NCI-H1092 (cell line): Measurements from ENCODE around the gene MORN1.

ENCODE experiments used
- DNase-seq: peaks from one replicate; lab custom pipeline; 2025; lab: John Stamatoyannopoulos, UW

The MORN1 gene

GRCh38 chr1:2350911-2351655 is 40.3 kb downstream of the MORN1 start:
- DNase-seq: no peak

GRCh38 chr1:2350501-2350900 is 40.9 kb downstream of the MORN1 start:
- DNase-seq: no peak

DNA sequence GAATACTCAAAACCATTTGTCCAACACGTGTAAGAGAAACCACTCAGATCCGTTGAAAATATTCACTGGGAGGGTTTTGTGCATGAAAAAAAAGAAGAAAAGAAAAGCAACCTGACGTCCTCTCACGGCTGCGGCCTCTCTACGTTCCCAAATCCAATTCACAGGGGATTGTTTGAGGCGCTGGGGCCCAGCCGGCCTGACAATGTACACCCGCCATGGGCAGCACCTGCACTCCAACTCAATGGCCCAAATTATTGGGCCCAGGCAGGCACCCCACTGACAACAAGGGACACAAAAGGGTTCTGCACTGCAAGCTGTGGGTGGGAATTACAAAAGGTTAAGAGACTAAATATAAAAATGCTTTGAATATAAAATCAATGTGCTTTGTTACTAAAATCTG is 41.5 kb downstream of the MORN1 start:
- DNase-seq: no peak

- no peak for DNase-seq
Measured at GRCh38 chr1:2348346-2349325, 42.7 kb downstream of the MORN1 start.

DNA sequence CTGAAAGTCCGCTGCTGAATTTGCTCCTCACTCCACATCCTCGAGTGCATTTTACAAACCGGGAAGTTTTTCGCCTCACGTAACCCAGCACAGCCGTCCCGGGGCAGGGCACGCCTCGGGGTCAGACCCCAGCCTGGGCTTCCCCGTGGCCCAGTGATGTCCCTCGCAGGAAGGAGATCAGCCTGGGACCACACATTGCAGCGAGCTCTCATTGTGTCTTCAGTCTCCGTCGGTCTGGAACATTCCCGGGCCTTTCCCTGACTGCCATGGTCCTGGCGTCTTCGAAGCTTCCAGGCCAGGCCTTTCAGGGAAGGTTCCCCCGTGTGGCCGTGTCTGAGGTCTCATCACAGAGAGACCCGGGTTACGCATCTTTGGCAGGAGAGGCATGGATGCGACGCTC is 43.5 kb downstream of the MORN1 start:
- DNase-seq: no peak

GRCh38 chr1:2347409-2347785 is 44.0 kb downstream of the MORN1 start:
- DNase-seq: no peak

DNA sequence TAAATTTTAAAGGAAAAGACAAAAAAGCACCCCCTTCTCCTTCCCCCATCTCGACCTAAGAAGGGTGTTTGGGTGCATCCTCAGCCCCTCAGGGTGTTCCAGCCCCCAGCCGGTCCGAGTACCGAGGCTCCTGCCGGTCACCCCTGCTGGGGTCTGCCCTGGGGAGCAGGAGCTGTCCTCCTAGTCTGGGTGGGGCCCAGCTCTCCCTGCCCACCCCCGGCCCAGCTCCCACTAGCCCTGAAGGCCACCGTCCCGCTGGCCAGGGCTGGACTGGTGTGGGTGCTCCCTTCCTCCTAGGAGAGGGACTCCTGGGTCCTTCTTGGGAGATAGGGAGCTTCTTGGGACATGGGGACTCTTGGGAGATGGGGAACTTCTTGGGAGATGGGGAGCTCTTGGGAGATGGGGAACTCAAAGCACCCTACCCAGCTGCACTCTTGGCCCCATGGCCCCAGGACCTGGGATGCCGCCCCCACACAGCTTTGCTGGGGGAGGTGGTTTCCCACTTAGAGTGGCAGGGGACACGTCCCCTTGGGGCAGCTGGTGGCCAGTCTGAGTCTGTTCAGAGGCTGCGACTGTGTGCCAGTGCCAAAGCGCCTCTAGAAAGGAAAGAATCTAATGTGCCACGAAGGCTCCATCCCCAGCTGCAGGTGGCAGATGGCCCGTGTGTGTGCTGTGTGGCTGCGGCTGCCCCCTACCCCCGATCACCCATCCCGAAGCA is 44.5 kb downstream of the MORN1 start:
- DNase-seq: no peak

DNA sequence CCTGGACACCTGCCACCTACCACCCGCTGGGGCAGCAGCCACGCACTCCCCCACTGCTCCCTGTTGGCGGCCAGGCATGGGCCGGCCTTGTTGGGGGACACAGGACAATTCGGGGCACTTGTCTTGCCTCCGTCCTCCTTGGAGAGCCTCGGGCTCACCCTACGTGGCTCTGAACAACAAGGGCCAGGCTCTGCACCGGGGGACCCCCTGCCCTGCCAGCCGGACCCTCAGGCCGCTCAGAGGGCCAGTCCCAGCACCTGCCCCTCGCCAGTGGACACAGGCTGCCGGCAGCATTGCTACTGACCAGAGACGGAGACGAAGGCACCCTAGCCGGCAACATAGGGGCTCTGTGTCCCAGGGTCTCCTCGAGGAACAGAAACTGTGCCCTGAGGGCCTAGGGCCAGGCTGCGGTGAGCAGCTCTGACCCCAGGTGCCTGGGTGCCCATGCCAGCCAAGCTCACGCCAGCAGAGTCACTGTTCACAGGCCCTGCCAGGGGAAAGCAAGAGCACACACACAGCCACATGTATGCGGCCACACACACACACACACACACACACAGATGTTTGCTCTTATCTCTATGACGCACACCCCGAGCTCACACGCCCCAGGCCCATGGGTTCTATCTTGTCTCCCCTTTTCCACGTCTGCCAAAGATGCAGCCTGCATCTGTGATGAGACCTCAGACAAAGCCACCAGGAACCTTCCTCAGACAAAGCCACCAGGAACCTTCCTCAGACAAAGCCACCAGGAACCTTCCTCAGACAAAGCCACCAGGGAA is 45.9 kb downstream of the MORN1 start:
- DNase-seq: no peak

DNA sequence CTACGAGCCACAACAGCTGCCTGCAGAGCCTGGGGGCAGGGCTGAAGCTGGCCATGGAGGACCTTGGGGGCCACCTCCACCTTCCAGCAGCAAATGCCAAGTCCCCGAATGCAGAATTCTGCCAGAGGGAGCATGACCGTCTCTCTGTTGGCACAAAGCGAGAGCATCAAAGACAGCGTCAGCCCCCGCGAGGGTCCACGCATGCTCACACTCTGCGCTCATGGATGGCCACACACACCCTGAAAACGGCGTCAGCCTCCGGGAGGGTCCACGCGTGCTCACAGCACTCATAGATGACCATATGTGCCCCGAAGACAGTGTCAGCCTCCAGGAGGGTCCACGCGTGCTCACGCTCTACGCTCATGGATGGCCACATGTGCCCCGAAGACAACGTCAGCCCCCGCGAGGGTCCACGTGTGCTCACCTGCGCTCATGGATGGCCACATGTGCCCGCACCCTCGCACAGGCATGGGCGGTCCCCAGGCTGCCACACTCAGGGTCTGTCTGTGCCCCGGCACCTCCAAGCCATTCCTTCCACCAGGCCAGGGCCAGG is 46.5 kb downstream of the MORN1 start:
- no peak for DNase-seq

- DNase-seq: no peak
Measured at GRCh38 chr1:2344121-2344681, 47.2 kb downstream of the MORN1 start.

DNA sequence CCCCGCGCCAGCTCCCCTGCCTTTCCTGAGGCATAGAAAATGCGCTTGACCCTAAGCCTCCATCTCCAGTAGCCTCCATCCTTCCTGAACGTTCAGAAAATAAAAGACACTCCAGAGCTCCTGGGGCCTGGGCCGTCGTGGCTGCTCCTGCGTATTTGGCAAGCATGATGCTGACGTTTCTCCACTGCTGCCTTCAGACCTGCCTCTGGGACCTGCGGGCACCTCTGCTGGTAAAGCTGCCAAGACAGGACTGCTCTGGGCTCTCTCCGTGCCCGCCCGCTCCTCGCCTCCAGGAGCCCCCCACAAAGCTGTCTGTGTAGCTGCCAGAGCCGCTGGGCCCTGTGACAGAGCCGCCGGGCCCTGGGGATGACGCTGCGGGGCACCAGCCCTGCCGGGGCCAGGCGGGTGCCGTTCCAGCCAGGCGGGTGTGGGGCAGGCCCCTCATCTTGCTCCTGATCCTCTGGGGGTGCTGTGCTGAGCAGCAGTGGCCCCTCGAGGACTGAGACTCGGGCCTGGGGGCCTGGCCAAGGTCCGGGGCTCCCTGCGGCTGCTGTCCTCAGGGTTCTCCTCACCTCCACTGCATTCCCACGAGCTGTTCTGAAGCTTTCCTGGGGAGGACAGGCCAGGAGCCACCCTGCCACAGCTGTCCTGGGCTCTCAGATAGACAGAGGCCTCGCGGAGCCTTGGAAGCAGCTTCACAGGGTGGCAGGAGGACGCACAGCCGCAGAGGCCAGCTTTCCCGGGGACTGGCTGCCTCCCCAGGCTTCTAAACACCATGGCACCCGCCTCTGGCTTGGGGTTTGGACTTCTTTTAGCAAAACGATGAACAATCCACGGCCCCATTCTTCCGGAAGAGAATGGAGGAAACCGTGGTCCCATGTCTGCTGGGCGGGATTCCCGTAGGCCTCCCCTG is 48.1 kb downstream of the MORN1 start:
- DNase-seq: no peak

DNA sequence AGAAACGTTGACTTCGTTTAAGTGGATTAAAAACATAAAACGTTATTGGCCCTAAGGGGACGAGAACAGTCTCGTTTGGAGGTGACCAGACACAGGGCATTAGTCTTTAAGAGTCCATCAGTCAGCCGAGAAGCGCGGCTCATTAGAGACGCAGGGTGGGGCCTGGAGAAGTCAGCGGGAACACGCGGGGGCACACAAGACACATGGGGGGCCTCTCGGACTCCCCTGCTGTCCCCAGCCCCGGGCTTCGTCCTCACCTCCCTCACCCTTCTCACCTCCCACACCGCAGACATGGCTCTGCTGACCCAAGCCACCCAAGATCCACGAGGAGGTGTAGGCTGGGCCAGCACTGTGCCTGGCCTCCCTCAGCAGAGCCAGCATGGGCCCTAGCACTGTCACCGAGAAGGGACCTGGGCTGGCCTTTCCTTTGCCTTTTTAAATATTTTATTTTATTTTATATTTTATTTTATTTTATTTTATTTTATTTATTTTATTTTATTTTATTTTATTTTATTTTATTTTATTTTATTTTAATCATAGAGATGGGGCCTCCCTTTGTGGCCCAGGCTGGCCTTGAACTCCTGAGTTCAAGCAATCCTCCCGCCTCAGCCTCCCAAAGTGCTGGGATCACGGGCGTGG is 48.9 kb downstream of the MORN1 start:
- DNase-seq: no peak

- DNase-seq: no peak
Measured at GRCh38 chr1:2341706-2342383, 49.5 kb downstream of the MORN1 start.

DNA sequence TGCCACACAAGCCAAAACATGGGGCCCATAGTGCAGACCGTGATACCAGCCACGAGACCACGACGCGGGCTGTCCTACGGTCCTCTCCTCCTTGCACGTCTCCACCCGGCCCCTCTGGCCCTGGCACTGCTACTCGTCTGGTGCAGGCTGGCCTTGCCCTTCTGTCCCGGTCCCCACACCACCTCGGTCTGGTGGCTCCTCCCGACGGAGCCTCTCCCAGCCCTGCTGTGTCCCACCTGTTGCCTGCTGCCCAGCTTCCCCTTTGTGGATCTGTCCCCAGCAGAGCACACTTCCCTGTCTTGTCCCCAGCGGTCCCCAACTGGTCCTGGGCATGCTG is 50.5 kb downstream of the MORN1 start:
- no peak for DNase-seq

GRCh38 chr1:2340086-2340917 is 51.1 kb downstream of the MORN1 start:
- DNase-seq: no peak

- no peak for DNase-seq
Measured at GRCh38 chr1:2339206-2340085, 51.9 kb downstream of the MORN1 start.

GRCh38 chr1:2337501-2337900 is 53.9 kb downstream of the MORN1 start:
- no peak for DNase-seq
